Measurements from ENCODE around the gene DRC7. TPM values are rescaled to one million over a fixed set of nuclear protein-coding genes. Genes with fewer than 3 reads are reported as not detected.

DRC7 gene
- total RNA-seq, 4 donors from 2014 or later: 0.79 TPM; not detected in 3

DNA sequence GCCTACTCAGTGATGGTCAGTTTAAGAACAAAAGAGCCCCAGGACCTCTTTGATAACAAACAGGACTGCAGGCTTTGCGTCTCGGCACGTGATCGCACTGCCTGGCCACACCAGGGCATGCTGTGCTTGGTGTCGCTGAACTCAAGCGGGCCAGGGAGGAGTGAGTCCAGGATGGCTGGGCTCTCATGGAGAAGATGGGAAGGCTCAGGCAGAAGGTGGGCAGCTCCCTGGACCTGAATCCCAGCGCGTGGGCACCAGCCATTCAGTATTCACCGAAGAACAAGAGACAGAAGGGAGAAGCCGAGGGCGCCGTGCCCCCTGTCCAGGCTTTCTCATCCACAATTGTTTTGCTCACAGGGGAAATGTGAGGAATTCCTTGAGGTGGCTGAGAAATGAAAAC is 52.9 kb downstream of the DRC7 start:
- intact Hi-C loops (cut with DNase I): no loop called here
- Histone ChIP-seq H3K27ac (no peak overlapping the region), H3K4me1 (peaks cover 0 to under 1% (median 0%) of the 10 kb centered on the region in 3 donors)

DNA sequence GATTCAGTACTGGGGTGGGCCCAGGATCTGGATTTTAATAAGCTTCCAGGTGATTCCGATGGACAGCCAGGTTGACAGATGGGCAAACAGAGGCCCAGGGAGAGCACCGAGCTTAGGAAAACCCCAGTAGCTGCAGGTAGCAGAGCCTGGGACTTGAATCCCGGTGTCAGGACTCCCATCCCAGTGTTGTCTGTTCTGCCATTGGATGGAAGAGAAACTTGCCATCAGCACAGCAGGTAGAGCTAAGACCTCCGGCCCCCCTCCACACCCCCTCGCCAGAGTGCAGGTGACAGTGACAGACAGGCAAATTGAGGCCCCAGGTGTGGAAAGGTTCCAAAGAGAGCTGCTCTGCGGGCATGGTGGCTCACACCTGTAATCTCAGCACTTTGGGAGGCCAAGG is 53.4 kb downstream of the DRC7 start:
- intact Hi-C loops (cut with DNase I): no loop called here
- TF ChIP-seq POLR2A (IDR thresholded peaks at IDR 0.05): no peak
- TF ChIP-seq, protein P1, sequence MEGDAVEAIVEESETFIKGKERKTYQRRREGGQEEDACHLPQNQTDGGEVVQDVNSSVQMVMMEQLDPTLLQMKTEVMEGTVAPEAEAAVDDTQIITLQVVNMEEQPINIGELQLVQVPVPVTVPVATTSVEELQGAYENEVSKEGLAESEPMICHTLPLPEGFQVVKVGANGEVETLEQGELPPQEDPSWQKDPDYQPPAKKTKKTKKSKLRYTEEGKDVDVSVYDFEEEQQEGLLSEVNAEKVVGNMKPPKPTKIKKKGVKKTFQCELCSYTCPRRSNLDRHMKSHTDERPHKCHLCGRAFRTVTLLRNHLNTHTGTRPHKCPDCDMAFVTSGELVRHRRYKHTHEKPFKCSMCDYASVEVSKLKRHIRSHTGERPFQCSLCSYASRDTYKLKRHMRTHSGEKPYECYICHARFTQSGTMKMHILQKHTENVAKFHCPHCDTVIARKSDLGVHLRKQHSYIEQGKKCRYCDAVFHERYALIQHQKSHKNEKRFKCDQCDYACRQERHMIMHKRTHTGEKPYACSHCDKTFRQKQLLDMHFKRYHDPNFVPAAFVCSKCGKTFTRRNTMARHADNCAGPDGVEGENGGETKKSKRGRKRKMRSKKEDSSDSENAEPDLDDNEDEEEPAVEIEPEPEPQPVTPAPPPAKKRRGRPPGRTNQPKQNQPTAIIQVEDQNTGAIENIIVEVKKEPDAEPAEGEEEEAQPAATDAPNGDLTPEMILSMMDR (IDR thresholded peaks at IDR 0.05): no peak
- Histone ChIP-seq H3K9me3 (no peaks in the 10 kb centered on the region), H3K27ac (no peak overlapping the region), H3K27me3 (no peaks in the 10 kb centered on the region), H3K36me3 (peaks cover 0 to 70% (median 4%) of the 10 kb centered on the region in 3 donors), H3K4me1 (no peaks in the 10 kb centered on the region), H3K4me3 (no peak overlapping the region)
- no peak for DNase-seq
- 60 to 96% methylated on average over 1 to 3 of the region's 6 CpGs for WGBS, 2 donors

More for the DNA sequence above, 52.9 kb downstream of the DRC7 start:
- 95 to 97% methylated on average over 5 to 11 of the region's 12 CpGs for WGBS, 2 donors
- no peaks in the 10 kb centered on the region for H3K27me3 ChIP-seq
- DNase-seq: no peak
- peaks cover 0 to 66% (median 4%) of the 10 kb centered on the region in 3 donors for H3K36me3 ChIP-seq
- H3K9me3 ChIP-seq: no peaks in the 10 kb centered on the region
- no peak overlapping the region for H3K4me3 ChIP-seq
- TF ChIP-seq, protein P1 (IDR thresholded peaks at IDR 0.05): no peak
- no peak for TF ChIP-seq POLR2A (IDR thresholded peaks at IDR 0.05)

DNA sequence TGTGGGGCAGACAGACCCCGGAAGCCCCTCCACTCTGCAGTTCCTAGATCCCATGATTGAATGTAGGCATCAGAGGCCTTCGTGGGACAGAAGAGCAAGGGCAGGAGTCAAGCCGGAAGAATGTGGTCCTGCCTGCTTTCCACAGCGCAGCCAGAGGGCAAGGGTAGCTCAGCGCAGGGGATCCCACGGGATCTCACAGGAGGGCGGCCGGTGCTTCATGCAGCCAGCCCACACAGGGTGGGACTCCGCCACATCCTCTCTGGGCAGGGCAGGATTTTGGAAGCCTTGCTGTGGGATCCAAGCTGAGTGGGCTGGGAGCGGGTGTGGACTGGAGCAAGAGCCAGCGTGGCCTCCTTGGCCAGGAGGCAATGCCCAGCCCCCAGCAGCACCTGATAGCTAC is 54.0 kb downstream of the DRC7 start:
- peaks cover 0 to 70% (median 4%) of the 10 kb centered on the region in 3 donors for H3K36me3 ChIP-seq
- no peak overlapping the region for H3K4me3 ChIP-seq
- no peak for DNase-seq
- intact Hi-C loops (cut with DNase I): no loop called here
- no peaks in the 10 kb centered on the region for H3K9me3 ChIP-seq
- TF ChIP-seq, protein P1 (IDR thresholded peaks at IDR 0.05): no peak
- no peak for TF ChIP-seq POLR2A (IDR thresholded peaks at IDR 0.05)
- H3K27ac ChIP-seq: no peak overlapping the region
- H3K27me3 ChIP-seq: no peaks in the 10 kb centered on the region
- 79 to 90% methylated on average over 2 to 6 of the region's 11 CpGs for WGBS, 2 donors
- H3K4me1 ChIP-seq: no peaks in the 10 kb centered on the region

DNA sequence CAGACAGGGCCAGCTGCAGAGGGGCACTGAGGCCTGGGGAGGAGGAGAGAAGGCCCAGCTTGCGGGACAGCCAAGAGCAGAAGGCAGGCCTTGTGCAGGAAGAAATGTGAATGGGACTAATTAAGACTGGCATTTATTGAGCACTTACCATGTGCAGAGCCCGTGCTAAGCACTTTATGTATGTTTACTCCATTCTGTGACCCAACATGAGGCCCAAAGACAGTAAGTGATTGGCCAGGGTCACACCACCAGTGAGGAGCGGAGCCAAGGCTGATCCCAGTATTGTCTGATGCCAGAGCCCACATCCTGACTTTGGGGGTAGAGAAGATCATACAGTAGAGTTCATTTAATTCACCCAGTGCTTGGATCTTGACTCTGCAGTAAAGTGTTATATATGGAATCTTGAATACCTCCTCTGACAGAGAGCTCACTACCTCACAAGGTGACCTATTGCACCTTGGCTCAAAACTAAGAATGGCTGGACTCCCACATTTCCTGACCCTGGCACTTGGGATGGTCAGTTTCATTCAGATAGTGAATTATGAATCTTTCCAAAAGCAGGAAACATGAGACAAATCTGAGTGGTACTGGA is 54.6 kb downstream of the DRC7 start:
- Histone ChIP-seq H3K9me3 (no peaks in the 10 kb centered on the region), H3K4me3 (no peak overlapping the region), H3K27me3 (no peaks in the 10 kb centered on the region), H3K27ac (no peak overlapping the region), H3K4me1 (no peaks in the 10 kb centered on the region), H3K36me3 (peaks cover 0 to 73% (median 2%) of the 10 kb centered on the region in 3 donors)
- no peak for DNase-seq
- TF ChIP-seq POLR2A (IDR thresholded peaks at IDR 0.05): no peak
- TF ChIP-seq, protein P1 (IDR thresholded peaks at IDR 0.05): no peak
- intact Hi-C loops (cut with DNase I): no loop called here
- 89 to 94% methylated on average over 3 of the region's 3 CpGs for WGBS, 2 donors

DNA sequence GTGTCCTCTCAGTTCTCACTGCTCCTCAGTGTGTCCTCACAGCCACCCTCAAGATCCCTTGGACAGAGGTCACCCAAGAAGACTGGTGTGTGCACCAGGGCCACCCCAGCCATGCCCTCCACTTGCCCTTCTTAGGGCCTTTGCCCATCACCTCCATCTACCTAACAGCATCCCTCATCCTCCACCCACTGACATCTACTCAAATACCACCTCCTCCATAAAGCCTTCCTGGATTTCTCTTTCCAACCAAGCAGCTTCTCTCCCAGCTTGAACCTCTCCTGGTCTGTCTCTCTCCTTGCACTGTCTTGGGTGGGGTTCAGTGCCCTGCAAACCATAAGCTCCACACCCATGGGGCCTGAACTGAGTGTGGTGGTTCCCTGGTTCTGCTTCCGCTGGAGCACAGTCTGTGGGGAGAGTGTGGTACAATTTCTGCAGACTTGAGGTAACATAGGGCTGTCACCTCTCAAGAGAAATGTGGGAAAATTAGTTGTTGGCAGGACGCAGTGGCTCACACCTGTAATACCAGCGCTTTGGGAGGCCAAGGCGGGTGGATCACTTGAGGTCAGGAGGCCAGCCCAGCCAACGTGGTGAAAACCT is 55.3 kb downstream of the DRC7 start:
- Histone ChIP-seq H3K27ac (no peak overlapping the region), H3K4me1 (no peaks in the 10 kb centered on the region), H3K27me3 (no peaks in the 10 kb centered on the region), H3K9me3 (no peaks in the 10 kb centered on the region), H3K36me3 (peaks cover 0 to 73% (median 0%) of the 10 kb centered on the region in 3 donors), H3K4me3 (no peak overlapping the region)
- TF ChIP-seq, protein P1 (IDR thresholded peaks at IDR 0.05): no peak
- no peak for TF ChIP-seq POLR2A (IDR thresholded peaks at IDR 0.05)
- no peak for DNase-seq
- WGBS, 2 donors: 86 to 88% methylated on average over 5 of the region's 5 CpGs
- intact Hi-C loops (cut with DNase I): loop anchor here (10.0 kb wide), 1 partner anchor 165 kb away; no protein-coding TSS in a partner anchor

Data from esophagus squamous epithelium (tissue), 5 donors.